Heart left ventricle (tissue), 16 donors: ENCODE data around the gene PTPRN2. TPM values are rescaled to one million over a fixed set of nuclear protein-coding genes. Genes with fewer than 3 reads are reported as not detected.

Experiments used
- ATAC-seq, 4 donors: fragments of 200-7000 bp; cut with Tn5 transposase; one replicate each; pipeline ENCODE4 v1.9.1; 2020 to 2022; ENCODE audit warnings: moderate library complexity in 4 of 4, mild to moderate bottlenecking in 3 of 4, moderate number of reproducible peaks in 1 of 4
- DNase-seq, 5 donors: peaks; one replicate each; pipeline ENCODE4 v3.0.0-alpha.2; 2020
- H3K27ac ChIP-seq, 12 donors: fragments of 200-600 bp; sonication (generic) in 4 of 12; one replicate each; pipeline versions ENCODE4 v1.5.0 to v1.8.0; 2016 to 2022; ENCODE audit warnings: mild to moderate bottlenecking in 2 of 12
- H3K27me3 ChIP-seq, 9 donors: fragments of 200-600 bp; sonication (generic) in 2 of 9; one replicate each; pipeline versions ENCODE4 v1.5.1 to v1.8.0; 2016 to 2022; ENCODE audit warnings: mild to moderate bottlenecking in 3 of 9
- H3K36me3 ChIP-seq, 9 donors: fragments of 200-600 bp; sonication (generic) in 2 of 9; one replicate each; pipeline versions ENCODE4 v1.5.0 to v1.8.0; 2018 to 2022; ENCODE audit warnings: mild to moderate bottlenecking in 2 of 9
- H3K4me1 ChIP-seq, 12 donors: fragments of 200-600 bp; sonication (generic) in 4 of 12; one replicate each; pipeline versions ENCODE4 v1.5.0 to v1.8.0; 2016 to 2022; ENCODE audit warnings: mild to moderate bottlenecking in 3 of 12
- H3K4me3 ChIP-seq, 12 donors: fragments of 200-600 bp; sonication (generic) in 4 of 12; one replicate each; pipeline versions ENCODE4 v1.5.0 to v1.8.0; 2017 to 2022; ENCODE audit warnings: mild to moderate bottlenecking in 9 of 12, moderate library complexity in 4 of 12
- H3K9me3 ChIP-seq, 12 donors: fragments of 200-600 bp; sonication (generic) in 4 of 12; one replicate each; pipeline versions ENCODE4 v1.5.0 to v1.8.0; 2016 to 2022; ENCODE audit warnings: mild to moderate bottlenecking in 1 of 12
- POLR2A ChIP-seq, 2 donors: fragments of 450-650 bp; IDR thresholded peaks; one replicate each; pipeline ENCODE4 v1.6.1; 2017; ENCODE audit warnings: antibody characterized with exemption in 2 of 2, mild to moderate bottlenecking in 2 of 2, moderate library complexity in 2 of 2
- WGBS, 4 donors: extraction: QIAGEN DNeasy Blood & Tissue Kit in 2 of 4; methylation state at CpG; one replicate each; pipeline versions ENCODE4 v1.1.5 to v1.1.7; 2013 to 2018; 5-methylcytosine and 5-hydroxymethylcytosine counted together
- intact Hi-C, 10 donors: fragments of 100-400 bp; cut with DNase I; formaldehyde crosslinking; loops; one replicate each; pipeline versions ENCODE4 v1.11.1 to v1.14.2; 2022
- polyA plus RNA-seq, 2 donors: library from polyadenylated mRNA; stranded (reverse); fragments of 200-250 nt; gene quantifications; one replicate each; pipeline ENCODE4 v1.2.3, GENCODE V29; 2013
- total RNA-seq, 9 donors: library from RNA; depleted of rRNA in 2 of 9; stranded (reverse); fragments of >200 nt in 2 of 9; fragmentation: NEBNext Ultra II Directional in 3 of 9; extraction: Animal tissue kit (Norgen Biotek cat#: 25700) in 3 of 9; gene quantifications; one replicate each; pipeline versions ENCODE4 v1.1.0 to v1.2.4, GENCODE V29; 2016 to 2023
- TF ChIP-seq, protein P1 (sequence below), 12 donors: fragments of 200-600 bp; sonication (generic) in 4 of 12; IDR thresholded peaks; one replicate each; pipeline versions ENCODE4 v1.5.0 to v1.8.0; 2018 to 2022; ENCODE audit warnings: antibody characterized with exemption in 12 of 12, mild to moderate bottlenecking in 5 of 12
- donor health status: ischemic (EF 13 %, LVEDD 7.1; RV severe dilation, severe dysfunction).
- donor health status: healthy with polysubstance abuse.
- donor health status: DM: no; HTN: yes; CAD: no.
- donor health status: DM: no; HTN: no; CAD: no.
- donor health status: ischemic (EF 25% LVEDD 6.9; RV normal size, moderate dysfunction).
- donor health status: ischemic (EF 25% LVEDD 5.7; RV mildly dilated, moderate dysfunction).
- donor health status: healthy.
- donor health status: DM: yes; HTN: yes; CAD: no.
- donor health status: ischemic (EF 35%, LVEDD 5.7; RV mildly dilated, moderate dysfunction).
- donor health status: nonischemic (EF 11% LVEDD 7.7; RV severe dilation, severe dysfunction).
- donor health status: DM: yes; HTN: yes; CAD: no.
- donor health status: PGD.
- donor health status: ischemic (EF 29% LVEDD 5.4; RV normal size, mild dysfunction).
- donor health status: nonischemic (EF 23%, LVEDD 6.1; RV moderate dilation, normal function).

The PTPRN2 gene
- total and polyA plus RNA-seq, 11 donors = 0.61 to 2.3 (median 1.3) TPM

GRCh38 chr7:158479664-158480025 lies 108.0 kb downstream of the PTPRN2 start:
- Histone ChIP-seq H3K27me3 (peaks cover 0 to 9% (median 0%) of the 10 kb centered on the region in 9 donors), H3K4me3 (no peak overlapping the region), H3K36me3 (no peaks in the 10 kb centered on the region), H3K27ac (no peak overlapping the region), H3K9me3 (peaks cover 0 to 14% (median 0%) of the 10 kb centered on the region in 12 donors), H3K4me1 (no peaks in the 10 kb centered on the region)
- WGBS, 4 donors = 83 to 93% (median 88%) methylated on average over 8 to 14 of the region's 14 CpGs
- intact Hi-C loops = no loop called here
- TF ChIP-seq POLR2A (IDR thresholded peaks at IDR 0.05) = no peak
- TF ChIP-seq, protein P1, sequence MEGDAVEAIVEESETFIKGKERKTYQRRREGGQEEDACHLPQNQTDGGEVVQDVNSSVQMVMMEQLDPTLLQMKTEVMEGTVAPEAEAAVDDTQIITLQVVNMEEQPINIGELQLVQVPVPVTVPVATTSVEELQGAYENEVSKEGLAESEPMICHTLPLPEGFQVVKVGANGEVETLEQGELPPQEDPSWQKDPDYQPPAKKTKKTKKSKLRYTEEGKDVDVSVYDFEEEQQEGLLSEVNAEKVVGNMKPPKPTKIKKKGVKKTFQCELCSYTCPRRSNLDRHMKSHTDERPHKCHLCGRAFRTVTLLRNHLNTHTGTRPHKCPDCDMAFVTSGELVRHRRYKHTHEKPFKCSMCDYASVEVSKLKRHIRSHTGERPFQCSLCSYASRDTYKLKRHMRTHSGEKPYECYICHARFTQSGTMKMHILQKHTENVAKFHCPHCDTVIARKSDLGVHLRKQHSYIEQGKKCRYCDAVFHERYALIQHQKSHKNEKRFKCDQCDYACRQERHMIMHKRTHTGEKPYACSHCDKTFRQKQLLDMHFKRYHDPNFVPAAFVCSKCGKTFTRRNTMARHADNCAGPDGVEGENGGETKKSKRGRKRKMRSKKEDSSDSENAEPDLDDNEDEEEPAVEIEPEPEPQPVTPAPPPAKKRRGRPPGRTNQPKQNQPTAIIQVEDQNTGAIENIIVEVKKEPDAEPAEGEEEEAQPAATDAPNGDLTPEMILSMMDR (IDR thresholded peaks at IDR 0.05) = no peak
- DNase-seq (no peak), ATAC-seq (no peak)

- peaks cover 0 to 14% (median 0%) of the 10 kb centered on the region in 12 donors for H3K9me3 ChIP-seq
- DNase-seq (no peak), ATAC-seq (no peak)
- WGBS, 4 donors = 71 to 79% (median 73%) methylated on average over 20 of the region's 20 CpGs
- no peaks in the 10 kb centered on the region for H3K4me1 ChIP-seq
- no peak overlapping the region for H3K27ac ChIP-seq
- intact Hi-C loops = no loop called here
- no peak for TF ChIP-seq POLR2A (IDR thresholded peaks at IDR 0.05)
- TF ChIP-seq, protein P1 (IDR thresholded peaks at IDR 0.05) = no peak
- H3K4me3 ChIP-seq = no peak overlapping the region
- H3K27me3 ChIP-seq = peaks cover 0 to 11% (median 0%) of the 10 kb centered on the region in 9 donors
- H3K36me3 ChIP-seq = no peaks in the 10 kb centered on the region
Observed at GRCh38 chr7:158479021-158479663, 108.5 kb downstream of the PTPRN2 start.

- TF ChIP-seq, protein P1 (IDR thresholded peaks at IDR 0.05) = no peak
- TF ChIP-seq POLR2A (IDR thresholded peaks at IDR 0.05) = no peak
- 78 to 87% (median 81%) methylated on average over 13 of the region's 13 CpGs for WGBS, 4 donors
- H3K27ac ChIP-seq = no peak overlapping the region
- peaks cover 0 to 11% (median 0%) of the 10 kb centered on the region in 9 donors for H3K27me3 ChIP-seq
- H3K4me3 ChIP-seq = no peak overlapping the region
- H3K4me1 ChIP-seq = no peaks in the 10 kb centered on the region
- peaks cover 0 to 14% (median 0%) of the 10 kb centered on the region in 12 donors for H3K9me3 ChIP-seq
- no peak for DNase-seq
- intact Hi-C loops = no loop called here
- no peaks in the 10 kb centered on the region for H3K36me3 ChIP-seq
- ATAC-seq = no peak
Observed at GRCh38 chr7:158477866-158478265, 109.8 kb downstream of the PTPRN2 start.

DNA sequence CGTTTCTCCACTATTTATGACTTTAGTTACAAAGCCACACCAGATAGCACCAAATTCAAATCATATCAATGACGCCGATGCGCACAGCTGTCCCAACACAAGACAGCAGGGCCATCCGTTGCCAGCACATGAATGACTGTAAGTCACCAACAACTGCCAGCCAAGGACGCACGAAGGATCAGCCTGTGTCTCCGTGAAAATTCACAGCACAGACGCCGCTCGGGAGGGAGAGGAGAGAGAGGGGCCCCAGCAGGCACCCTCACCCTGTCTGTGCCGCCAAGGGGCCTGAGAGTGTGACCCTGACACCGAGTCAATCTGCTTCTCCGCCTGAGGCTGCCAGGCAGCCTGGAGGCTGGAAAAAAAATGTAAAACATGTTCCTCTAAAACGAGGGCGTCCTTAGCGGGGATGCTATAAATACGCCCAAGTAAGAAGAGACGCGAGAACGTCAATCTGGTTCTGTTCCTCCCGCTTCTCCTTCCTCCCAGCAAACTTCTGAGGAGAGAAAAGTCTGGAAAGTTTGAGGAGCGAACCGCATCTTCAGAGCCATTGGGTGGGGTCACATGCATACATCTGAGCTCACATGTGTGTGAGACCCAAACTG lies 111.2 kb downstream of the PTPRN2 start:
- Histone ChIP-seq H3K27me3 (peaks cover 0 to 12% (median 0%) of the 10 kb centered on the region in 9 donors), H3K27ac (no peak overlapping the region), H3K9me3 (peaks cover 0 to 9% (median 0%) of the 10 kb centered on the region in 12 donors), H3K36me3 (no peaks in the 10 kb centered on the region), H3K4me1 (no peaks in the 10 kb centered on the region), H3K4me3 (no peak overlapping the region)
- 74 to 80% (median 77%) methylated on average over 20 to 24 of the region's 24 CpGs for WGBS, 4 donors
- TF ChIP-seq POLR2A (IDR thresholded peaks at IDR 0.05) = no peak
- TF ChIP-seq, protein P1 (IDR thresholded peaks at IDR 0.05) = no peak
- no peak for ATAC-seq
- DNase-seq = no peak
- intact Hi-C loops = no loop called here
